ENCODE results near the gene PKP2.

The PKP2 gene

GRCh38 chr12:32896432-32897280 lies at the start of gene PKP2:
PKP2 (minus strand) TSS chr12:32896777; CDS start chr12:32896731, 46 bp downstream.
- DNase-seq (ENCODE audit: extremely low read depth in 1 of 2, low read depth in 1 of 2), result no peak

GRCh38 chr12:32944195-32944594 lies 47.6 kb upstream of the PKP2 start:
- no peak for DNase-seq (ENCODE audit: extremely low read depth in 1 of 2, low read depth in 1 of 2)

DNA sequence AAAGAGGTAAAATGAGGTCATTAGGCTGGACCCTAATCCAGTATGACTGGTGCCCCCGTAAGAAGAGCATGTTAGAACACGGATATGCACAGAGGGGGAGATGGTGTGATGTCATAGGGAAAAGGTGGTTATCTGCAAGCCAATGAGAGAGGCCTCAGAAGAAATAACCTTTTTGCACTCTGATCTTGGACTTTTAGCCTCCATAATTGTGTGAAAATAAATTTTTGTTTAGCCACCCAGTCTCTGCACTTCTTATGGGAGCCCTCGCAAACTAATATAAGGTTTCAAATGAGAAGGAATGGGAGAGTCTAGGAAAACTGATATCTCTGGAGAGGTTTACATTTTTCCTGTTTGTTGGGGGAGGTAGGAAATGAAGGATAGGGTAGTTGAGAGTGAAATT lies 43.2 kb upstream of the PKP2 start:
- no peak for DNase-seq (ENCODE audit: extremely low read depth in 1 of 2, low read depth in 1 of 2)

DNA sequence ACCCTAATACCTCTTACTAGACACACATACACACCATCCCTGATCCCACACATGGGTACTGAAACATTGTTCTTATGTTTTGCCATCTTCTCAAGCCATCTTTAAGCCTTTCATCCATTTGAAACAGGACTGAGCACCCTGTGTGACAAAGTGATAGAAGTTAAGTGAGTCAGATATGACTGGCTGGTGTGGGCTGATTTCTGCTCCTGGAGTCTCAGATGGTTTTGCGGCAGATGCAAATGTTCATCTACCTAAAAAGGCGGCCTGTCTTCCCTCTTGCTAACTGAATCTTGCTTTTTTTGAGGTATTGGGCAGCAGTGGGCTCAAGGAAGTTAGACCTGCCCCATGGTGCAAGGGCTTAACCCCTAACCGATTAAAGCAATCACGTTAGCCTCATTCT lies 30.4 kb upstream of the PKP2 start:
- DNase-seq (ENCODE audit: extremely low read depth in 1 of 2, low read depth in 1 of 2), result no peak

- no peak for DNase-seq (ENCODE audit: extremely low read depth in 1 of 2, low read depth in 1 of 2)
These were observed 29.8 kb upstream of the PKP2 start for GRCh38 chr12:32926356-32926755.

- no peak for DNase-seq (ENCODE audit: extremely low read depth in 1 of 2, low read depth in 1 of 2)
These were observed 26.1 kb upstream of the PKP2 start for GRCh38 chr12:32922546-32923297.

DNA sequence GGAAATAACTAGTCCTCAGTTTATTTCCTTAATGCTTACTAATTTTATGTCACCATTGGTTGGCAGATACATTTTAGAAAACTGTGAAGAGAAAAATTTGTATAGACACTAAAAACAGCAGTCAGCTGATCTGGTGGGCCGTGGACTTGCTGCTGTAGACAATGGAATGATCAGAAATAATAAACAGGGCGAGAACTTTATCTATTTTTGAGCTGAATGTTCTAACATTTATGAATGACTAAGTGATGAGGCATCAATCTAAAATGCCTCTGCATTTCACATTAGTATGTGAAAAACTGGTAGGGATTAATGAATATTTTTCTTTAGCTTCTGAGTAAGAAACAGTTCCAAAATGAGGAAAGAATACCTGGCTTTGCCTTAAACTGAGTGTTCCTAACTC lies 24.8 kb upstream of the PKP2 start:
- no peak for DNase-seq (ENCODE audit: extremely low read depth in 1 of 2, low read depth in 1 of 2)

- DNase-seq (ENCODE audit: extremely low read depth in 1 of 2, low read depth in 1 of 2), result no peak
These were observed 24.0 kb upstream of the PKP2 start for GRCh38 chr12:32920506-32921085.

DNA sequence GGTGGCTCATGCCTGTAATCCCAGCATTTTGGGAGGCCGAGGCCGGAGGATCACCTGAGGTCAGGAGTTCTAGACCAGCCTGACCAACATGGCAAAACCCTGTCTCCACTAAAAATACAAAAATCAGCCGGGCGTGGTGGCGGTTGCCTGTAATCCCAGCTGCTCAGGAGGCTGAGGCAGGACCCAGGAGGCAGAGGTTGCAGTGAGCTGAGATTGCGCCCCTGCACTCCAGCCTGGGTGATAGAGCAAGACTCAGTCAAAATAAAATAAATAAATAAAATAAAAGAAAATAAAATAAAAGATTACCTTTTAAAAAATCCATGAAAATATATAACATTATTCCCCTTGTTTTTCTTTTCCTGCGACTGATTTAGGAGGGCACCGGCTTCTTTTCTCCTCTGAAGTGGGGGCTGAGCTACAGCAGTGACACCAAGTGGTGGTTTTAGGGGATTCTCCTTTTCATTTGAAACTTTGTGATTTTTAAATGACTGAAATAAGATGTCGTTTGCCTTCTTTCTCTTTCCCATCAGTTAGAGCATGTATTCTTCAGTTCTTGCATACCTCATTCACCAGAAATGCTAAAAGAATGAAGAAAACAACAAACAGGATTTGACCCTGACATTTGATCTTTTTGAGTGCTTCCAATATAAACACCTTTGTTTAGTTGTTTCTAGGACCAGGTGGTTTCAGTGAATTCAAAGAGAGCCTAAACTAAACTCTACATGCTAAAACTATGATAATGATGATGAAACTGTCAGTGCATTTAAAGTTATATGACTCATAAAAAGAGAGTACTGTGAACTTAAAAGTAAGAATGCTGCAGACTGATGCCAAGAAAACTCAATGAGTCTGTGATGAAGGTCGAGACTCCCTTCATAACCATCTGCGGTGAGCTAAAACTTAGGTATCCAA lies 22.6 kb upstream of the PKP2 start:
- DNase-seq (ENCODE audit: extremely low read depth in 1 of 2, low read depth in 1 of 2), result no peak

GRCh38 chr12:32917094-32917611 lies 20.6 kb upstream of the PKP2 start:
- no peak for DNase-seq (ENCODE audit: extremely low read depth in 1 of 2, low read depth in 1 of 2)

DNA sequence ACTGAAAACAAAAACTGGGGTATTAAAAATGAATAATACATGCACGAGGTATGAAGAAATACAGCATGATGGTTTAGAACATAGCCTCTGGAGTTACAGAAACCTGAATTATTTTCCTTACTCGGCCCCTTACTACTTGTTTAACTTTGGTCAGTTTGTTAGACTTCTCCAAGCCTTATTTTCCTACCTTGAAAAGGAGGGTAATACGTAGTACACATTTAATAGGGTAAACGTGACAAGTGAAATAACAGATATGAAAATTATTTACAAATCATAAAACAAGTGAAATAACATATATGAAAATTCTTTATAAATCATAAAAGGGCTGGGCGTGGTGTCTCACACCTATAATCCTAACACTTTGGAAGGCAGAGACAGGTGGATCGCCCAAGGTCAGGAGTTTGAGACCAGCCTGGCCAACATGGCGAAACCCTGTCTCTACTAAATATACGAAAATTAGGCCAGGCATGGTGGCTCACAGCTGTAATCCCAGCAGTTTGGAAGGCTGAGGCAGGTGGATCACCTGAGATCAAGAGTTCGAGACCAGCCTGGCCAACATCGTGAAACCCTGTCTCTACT lies 11.4 kb upstream of the PKP2 start:
- DNase-seq (ENCODE audit: extremely low read depth in 1 of 2, low read depth in 1 of 2), result no peak

GRCh38 chr12:32907166-32907565 lies 10.6 kb upstream of the PKP2 start:
- no peak for DNase-seq (ENCODE audit: extremely low read depth in 1 of 2, low read depth in 1 of 2)

DNA sequence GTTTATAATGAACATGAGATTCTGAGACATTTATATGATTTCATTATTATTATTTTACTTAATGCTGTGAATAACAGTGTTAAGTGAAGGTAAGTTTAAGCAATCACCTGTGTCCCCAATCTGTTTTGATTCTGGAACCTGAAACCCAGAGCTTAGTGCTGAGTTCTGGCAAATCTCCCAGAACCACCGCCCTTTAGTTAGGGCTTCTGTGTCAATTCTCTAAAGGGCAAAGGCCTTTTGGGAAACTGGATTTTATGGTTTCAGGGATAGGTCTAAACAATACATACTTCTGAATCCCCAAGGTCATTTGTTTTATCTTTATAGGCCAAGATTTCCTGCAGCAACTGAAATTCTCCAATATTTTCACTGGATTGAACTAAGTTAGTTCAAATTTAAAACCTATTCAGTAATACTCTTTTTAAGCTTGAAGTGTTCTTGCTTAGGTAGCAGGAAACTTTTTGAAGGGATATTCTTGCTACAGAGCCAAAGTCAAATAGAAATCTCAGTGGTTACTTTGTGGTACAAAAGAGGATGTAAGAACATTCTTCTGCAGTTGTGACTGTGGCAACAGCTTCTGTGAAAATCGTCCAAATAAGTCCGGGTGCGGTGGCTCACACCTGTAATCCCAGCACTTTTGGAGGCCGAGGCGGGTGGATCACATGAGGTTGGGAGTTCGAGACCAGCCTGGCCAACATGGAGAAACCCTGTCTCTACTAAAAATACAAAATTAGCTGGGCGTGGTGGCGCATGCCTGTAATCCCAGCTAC lies 10.0 kb upstream of the PKP2 start:
- no peak for DNase-seq (ENCODE audit: extremely low read depth in 1 of 2, low read depth in 1 of 2)

- no peak for DNase-seq (ENCODE audit: extremely low read depth in 1 of 2, low read depth in 1 of 2)
These were observed 7.2 kb upstream of the PKP2 start for GRCh38 chr12:32903763-32904162.

DNA sequence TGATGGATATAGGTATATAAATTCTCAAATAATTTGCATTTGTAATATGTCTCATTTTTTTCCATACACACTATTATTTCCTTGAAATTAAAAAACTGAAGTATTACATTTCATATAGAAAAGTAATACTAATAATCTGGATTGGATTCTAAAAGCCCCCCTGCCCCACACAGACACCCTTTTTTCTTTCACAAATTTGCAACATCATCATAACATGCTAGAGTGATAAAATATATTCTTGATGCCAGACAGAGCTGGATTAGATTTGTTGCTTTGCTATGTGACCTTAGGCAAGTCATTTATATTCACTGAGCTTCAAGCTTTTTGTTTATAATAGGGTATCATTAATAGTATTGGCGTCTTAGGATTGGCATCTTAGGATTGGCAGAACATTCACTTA lies 6.7 kb upstream of the PKP2 start:
- DNase-seq (ENCODE audit: extremely low read depth in 1 of 2, low read depth in 1 of 2), result no peak

GRCh38 chr12:32902287-32902997 lies 5.9 kb upstream of the PKP2 start:
- no peak for DNase-seq (ENCODE audit: extremely low read depth in 1 of 2, low read depth in 1 of 2)

- no peak for DNase-seq (ENCODE audit: extremely low read depth in 1 of 2, low read depth in 1 of 2)
These were observed 5.0 kb upstream of the PKP2 start for GRCh38 chr12:32901553-32901952.

GRCh38 chr12:32897687-32898573 lies 1.4 kb upstream of the PKP2 start:
- no peak for DNase-seq (ENCODE audit: extremely low read depth in 1 of 2, low read depth in 1 of 2)
